Eye (tissue), 1 donor: Measurements from ENCODE around the gene SEMA4D.
A peak's percentile ranks its signal among the peaks of the same experiment; 100 is the strongest.

Source experiments
- DNase-seq: peaks from one replicate; pipeline ENCODE4 v3.0.0-alpha.2; 2015

The SEMA4D gene

GRCh38 chr9:89497978-89498851 is at the start of gene SEMA4D:
Gene SEMA4D, minus strand, starts transcription at chr9:89498113. Its CDS starts 92,657 bp downstream, at chr9:89405456.
- peak; percentile 92 for DNase-seq

GRCh38 chr9:89547000-89547399 is 49.1 kb upstream of the SEMA4D start:
- no peak for DNase-seq

- no peak for DNase-seq
Measured at GRCh38 chr9:89544279-89544661, 46.4 kb upstream of the SEMA4D start.

GRCh38 chr9:89543621-89544278 is 45.8 kb upstream of the SEMA4D start:
- no peak for DNase-seq

GRCh38 chr9:89543111-89543510 is 45.2 kb upstream of the SEMA4D start:
- DNase-seq, result peak; percentile 34

GRCh38 chr9:89542401-89543021 is 44.6 kb upstream of the SEMA4D start:
- DNase-seq, result peak; percentile 40

- DNase-seq, result peak; percentile 37
Measured at GRCh38 chr9:89541798-89542197, 43.9 kb upstream of the SEMA4D start.

- DNase-seq, result no peak
Measured at GRCh38 chr9:89539374-89539773, 41.5 kb upstream of the SEMA4D start.

GRCh38 chr9:89538871-89539270 is 41.0 kb upstream of the SEMA4D start:
- DNase-seq, result no peak

GRCh38 chr9:89537166-89537565 is 39.3 kb upstream of the SEMA4D start:
- no peak for DNase-seq

GRCh38 chr9:89536600-89536999 is 38.7 kb upstream of the SEMA4D start:
- DNase-seq, result no peak

- no peak for DNase-seq
Measured at GRCh38 chr9:89536145-89536574, 38.2 kb upstream of the SEMA4D start.

GRCh38 chr9:89535461-89535860 is 37.5 kb upstream of the SEMA4D start:
- no peak for DNase-seq

GRCh38 chr9:89534515-89535287 is 36.8 kb upstream of the SEMA4D start:
- peak; percentile 52 for DNase-seq

GRCh38 chr9:89533411-89534095 is 35.6 kb upstream of the SEMA4D start:
- peak; percentile 58 for DNase-seq

GRCh38 chr9:89532944-89533343 is 35.0 kb upstream of the SEMA4D start:
- no peak for DNase-seq

- DNase-seq, result no peak
Measured at GRCh38 chr9:89532478-89532877, 34.6 kb upstream of the SEMA4D start.

- no peak for DNase-seq
Measured at GRCh38 chr9:89531766-89532165, 33.9 kb upstream of the SEMA4D start.

- DNase-seq, result no peak
Measured at GRCh38 chr9:89530726-89531125, 32.8 kb upstream of the SEMA4D start.

- no peak for DNase-seq
Measured at GRCh38 chr9:89529243-89530035, 31.5 kb upstream of the SEMA4D start.

- DNase-seq, result no peak
Measured at GRCh38 chr9:89528540-89528939, 30.6 kb upstream of the SEMA4D start.
